Activated CD8-positive, alpha-beta memory T cell treated with anti-CD3 and anti-CD28 coated beads for 4 hours (primary cell): ENCODE results near the gene ARF1.

ENCODE experiments used
- DNase-seq, 2 donors: peaks; one replicate each; pipeline ENCODE4 v3.0.0-alpha.2; 2020; ENCODE audit warnings: low read depth in 2 of 2

Gene ARF1

DNA sequence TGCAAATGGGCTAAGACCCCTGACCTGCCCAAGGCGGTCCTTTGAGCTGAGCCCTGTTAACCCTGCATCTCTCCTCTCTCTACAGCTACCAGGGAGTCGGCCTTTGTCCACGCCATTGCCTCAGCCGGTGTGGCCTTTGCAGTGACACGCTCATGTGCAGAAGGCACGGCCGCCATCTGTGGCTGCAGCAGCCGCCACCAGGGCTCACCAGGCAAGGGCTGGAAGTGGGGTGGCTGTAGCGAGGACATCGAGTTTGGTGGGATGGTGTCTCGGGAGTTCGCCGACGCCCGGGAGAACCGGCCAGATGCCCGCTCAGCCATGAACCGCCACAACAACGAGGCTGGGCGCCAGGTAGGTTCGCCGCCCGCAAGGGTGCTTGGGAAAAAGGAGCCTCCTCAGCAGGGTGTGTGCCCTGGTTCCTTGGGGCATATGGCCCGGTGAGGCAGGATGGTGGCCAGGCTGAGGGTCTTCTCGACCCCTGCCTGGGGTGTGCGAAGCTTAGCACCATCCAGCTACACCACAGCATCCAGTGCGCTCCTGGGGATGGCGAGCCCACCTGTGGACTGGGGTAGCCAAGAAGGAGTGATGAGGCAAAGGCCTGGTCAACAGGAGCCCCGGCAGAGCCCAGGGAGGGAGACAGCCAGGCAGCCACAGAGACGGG is 31.8 kb upstream of the ARF1 start:
- no peak for DNase-seq

DNA sequence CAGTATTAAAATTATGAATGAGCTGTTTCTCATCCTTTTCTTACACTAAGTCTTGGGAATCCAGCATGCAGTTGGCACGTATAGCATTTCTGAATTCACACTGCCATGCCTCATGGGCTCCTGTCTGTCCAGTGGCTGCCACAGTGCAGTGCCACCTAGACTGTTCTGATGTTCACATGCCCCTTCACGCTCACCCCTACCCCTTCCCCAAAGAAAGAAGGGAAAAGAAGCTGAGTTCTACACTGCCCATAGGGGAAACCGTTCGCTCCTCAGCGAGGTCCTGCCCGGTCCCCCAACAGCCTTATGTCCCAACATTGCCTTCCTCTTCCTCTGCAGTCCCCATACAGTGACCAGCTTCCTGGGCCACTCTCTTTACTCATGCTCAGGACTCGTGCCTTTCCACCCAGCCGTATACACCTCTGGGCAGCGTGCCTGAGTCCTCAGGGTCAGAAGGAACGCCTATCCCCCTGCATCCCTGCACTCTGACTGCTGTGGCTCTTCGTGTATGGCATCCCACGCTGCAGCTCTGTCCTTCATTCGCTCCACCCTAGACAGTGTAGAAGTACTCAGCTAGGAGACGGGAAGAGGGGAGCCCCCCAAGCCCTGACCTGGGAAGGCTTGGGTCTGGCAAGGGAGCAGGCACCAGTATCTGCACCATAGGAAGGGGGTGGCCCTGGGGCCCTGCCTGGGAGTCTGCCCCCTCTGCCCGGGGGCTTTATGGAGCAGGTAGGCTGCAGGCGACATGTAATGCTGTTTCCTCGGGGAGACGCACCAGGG is 24.1 kb upstream of the ARF1 start:
- no peak for DNase-seq

DNA sequence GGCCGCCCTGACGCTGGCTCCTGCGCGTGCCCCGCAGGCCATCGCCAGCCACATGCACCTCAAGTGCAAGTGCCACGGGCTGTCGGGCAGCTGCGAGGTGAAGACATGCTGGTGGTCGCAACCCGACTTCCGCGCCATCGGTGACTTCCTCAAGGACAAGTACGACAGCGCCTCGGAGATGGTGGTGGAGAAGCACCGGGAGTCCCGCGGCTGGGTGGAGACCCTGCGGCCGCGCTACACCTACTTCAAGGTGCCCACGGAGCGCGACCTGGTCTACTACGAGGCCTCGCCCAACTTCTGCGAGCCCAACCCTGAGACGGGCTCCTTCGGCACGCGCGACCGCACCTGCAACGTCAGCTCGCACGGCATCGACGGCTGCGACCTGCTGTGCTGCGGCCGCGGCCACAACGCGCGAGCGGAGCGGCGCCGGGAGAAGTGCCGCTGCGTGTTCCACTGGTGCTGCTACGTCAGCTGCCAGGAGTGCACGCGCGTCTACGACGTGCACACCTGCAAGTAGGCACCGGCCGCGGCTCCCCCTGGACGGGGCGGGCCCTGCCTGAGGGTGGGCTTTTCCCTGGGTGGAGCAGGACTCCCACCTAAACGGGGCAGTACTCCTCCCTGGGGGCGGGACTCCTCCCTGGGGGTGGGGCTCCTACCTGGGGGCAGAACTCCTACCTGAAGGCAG is 23.4 kb upstream of the ARF1 start:
- DNase-seq = no peak

DNA sequence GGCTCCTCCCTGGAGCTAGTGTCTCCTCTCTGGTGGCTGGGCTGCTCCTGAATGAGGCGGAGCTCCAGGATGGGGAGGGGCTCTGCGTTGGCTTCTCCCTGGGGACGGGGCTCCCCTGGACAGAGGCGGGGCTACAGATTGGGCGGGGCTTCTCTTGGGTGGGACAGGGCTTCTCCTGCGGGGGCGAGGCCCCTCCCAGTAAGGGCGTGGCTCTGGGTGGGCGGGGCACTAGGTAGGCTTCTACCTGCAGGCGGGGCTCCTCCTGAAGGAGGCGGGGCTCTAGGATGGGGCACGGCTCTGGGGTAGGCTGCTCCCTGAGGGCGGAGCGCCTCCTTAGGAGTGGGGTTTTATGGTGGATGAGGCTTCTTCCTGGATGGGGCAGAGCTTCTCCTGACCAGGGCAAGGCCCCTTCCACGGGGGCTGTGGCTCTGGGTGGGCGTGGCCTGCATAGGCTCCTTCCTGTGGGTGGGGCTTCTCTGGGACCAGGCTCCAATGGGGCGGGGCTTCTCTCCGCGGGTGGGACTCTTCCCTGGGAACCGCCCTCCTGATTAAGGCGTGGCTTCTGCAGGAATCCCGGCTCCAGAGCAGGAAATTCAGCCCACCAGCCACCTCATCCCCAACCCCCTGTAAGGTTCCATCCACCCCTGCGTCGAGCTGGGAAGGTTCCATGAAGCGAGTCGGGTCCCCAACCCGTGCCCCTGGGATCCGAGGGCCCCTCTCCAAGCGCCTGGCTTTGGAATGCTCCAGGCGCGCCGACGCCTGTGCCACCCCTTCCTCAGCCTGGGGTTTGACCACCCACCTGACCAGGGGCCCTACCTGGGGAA is 22.7 kb upstream of the ARF1 start:
- DNase-seq = peak in 1 of 2 donors; percentile 49

DNA sequence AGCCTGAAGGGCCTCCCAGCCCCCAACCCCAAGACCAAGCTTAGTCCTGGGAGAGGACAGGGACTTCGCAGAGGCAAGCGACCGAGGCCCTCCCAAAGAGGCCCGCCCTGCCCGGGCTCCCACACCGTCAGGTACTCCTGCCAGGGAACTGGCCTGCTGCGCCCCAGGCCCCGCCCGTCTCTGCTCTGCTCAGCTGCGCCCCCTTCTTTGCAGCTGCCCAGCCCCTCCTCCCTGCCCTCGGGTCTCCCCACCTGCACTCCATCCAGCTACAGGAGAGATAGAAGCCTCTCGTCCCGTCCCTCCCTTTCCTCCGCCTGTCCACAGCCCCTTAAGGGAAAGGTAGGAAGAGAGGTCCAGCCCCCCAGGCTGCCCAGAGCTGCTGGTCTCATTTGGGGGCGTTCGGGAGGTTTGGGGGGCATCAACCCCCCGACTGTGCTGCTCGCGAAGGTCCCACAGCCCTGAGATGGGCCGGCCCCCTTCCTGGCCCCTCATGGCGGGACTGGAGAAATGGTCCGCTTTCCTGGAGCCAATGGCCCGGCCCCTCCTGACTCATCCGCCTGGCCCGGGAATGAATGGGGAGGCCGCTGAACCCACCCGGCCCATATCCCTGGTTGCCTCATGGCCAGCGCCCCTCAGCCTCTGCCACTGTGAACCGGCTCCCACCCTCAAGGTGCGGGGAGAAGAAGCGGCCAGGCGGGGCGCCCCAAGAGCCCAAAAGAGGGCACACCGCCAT is 21.9 kb upstream of the ARF1 start:
- no peak for DNase-seq

DNA sequence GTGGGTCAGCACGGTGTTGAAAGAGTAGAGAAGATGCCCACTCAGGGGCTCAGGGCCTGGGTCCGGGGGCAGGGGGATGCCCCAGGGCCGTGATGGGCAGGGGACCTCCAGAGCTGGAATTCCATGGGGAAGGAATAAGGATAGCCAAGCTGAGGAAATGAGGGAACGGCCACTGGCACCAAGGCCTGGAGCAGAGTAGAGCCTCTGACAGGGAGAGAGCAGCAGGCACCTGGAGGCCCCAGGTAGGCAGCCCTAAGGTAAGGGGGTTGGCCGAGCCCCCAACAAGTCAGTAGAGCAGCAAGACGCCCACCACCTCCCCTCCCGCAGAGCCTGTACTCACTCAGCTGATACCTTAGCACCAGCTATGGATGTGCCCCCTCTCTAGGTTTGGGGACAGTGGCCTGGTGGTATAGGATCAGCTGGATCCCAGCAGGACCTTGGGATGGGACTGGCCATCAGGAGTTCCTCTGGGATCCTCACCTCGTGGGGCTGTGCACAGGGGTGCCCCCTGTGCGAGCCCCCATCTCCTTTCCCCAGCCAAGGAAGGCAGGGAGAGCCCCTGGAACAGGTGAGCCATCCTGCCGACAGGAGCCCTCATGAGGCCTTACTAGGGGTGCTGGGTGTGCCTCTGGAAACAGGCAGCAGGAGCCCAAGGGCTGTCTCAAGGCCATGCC is 21.0 kb upstream of the ARF1 start:
- no peak for DNase-seq

DNA sequence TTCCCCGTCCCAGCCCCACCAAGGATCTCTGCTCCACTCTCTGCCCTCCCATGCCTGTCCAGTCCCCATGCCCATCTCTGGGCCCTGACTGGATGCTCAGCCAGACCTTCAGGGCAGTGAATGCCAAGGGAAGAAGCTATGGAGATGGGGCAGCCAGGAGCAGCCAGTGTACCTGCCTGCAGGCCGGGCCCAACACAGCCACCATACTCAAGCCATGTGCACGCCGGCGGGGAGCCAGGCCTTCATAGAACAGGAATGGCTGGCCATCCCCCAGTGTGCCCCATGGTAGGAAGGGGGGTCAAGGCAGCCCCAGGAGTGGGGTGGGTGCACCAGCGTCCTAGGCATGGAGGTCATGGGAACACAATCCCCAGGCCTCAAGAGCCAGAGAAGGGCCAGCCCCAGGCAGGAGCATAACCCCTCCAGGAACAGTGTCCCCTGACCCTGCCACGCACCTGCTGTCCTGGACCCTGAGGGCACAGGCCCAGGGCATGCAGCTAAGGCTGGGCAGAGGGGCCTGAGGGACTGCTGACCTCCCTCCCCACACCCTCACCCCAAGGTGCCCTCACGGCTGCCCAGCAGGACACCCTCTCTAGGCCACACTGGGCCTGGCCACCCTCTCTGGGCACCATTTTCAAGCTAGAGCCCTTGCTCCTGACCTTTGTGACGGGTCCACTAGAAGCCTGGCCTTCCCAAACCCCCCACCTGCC is 20.3 kb upstream of the ARF1 start:
- no peak for DNase-seq

DNA sequence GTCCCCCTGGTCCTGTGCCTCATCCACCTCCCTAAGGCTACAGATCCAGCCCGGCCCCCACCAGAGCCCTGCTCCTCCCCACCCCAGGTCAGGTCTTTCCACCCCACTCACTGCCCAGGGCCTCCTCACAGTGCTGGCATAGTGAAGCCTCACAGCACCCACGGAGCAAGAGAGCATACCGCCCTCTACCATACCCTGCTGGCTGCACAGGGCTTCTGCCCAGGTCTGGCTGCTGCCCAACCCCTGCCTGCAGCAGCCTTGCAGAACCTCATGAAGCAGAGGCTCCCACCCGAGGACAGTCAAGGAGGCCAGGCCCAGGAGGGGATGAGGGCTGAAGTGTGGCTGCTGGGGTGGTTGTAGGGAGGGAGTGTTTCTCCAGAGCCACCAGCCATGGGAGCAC is 19.7 kb upstream of the ARF1 start:
- DNase-seq = no peak

DNA sequence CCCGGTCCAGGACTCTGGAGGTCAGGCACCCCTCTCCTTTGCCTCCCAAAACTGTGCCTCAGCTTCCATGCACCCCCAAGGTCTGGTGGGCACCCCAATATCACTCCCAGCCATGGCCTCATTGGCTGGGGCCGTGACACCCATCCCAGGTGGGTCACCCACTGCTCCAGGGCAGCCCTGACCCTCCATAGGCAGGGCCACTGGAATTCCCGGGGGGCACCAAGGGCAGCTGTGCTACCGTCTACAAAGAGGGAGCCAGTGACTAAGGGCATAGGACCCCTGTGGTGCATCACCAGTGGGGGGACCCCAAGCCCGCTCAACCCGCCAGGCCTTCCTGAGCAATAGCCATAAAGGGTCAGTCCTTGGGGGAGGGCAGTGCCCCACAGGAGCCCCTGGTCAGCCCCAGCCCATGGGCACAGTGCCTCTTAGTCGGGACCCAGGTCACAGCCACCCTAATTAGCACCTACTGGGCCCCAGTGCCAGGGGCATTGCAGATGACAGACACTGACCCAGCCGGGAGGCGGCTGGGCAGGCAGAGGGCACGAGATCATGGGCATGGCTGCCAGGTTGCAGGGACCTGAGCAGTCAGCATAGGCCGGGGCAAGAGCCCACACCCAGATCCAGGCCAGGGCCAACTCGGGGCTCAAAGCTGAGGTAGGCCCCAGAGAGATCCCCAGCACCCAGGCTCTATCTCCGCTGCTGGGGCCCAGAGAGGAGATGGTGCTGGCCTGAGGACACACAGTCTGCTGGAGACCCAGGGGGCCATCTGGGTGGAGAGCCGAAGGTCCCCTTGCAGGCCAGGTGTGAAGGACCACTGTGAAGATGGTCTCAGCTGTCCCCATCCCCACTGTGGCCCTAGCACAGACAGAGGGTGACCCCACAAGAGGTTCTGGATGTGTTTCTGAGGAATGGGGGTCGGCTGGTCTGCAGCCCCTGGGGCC is 19.0 kb upstream of the ARF1 start:
- no peak for DNase-seq

DNA sequence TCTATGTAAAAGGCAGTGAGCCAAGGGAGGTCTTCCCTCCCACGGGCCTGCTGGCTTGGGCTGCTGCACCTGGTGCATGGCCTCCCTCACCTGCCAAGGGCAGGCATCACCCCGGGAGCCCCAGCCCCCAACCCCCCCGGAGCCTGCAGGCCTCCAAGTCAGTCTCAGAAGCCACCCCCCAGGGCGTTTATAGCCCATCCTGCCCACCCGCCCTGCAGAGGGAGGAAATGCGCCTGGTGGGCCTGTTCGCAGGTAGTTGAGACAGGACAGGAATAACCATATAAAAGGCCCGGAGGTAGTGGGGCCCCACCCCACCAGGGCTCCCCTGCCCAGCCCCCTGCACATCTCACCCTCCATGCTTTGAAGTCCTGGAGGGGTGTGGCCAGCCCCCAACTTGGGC is 18.2 kb upstream of the ARF1 start:
- DNase-seq = no peak

DNA sequence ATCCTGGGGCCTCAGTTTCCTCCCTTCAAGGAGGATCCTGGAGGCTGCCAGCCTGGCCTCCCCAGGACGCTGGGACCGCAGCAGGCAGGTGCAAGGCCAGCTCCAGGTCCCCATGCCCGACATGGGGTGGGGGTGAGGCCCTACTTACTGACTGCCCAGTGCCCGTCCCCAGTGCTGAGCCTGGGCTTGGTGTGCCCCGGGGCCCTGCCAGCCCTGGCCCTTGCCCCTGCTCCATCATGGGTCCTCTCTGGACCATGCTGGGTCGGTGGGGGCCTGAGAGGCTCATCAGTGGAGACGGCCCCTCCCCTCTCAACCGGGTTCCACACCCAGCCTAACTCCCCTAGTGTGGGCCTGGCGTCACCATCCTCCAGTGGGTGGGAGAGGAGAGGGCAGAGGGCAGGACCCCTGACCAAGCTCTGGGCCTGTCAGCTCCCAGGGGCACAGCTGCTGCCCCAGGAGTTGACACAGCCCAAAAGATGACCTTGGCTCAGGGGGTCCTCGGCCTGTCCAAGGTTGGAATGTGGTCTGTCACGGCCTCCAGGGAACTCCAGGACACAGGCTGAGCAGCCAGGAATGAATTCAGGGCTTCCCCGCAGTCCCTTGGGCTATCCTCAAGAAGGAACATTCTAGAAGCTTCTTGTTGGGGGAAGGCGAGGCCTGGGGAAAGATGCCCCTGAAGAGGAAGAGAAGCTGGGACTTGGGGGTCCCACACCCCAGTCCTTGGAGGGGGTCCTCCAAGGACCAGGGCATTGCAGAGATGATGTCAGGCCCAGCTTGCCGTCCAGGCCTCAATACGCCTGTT is 17.6 kb upstream of the ARF1 start:
- DNase-seq = no peak

DNA sequence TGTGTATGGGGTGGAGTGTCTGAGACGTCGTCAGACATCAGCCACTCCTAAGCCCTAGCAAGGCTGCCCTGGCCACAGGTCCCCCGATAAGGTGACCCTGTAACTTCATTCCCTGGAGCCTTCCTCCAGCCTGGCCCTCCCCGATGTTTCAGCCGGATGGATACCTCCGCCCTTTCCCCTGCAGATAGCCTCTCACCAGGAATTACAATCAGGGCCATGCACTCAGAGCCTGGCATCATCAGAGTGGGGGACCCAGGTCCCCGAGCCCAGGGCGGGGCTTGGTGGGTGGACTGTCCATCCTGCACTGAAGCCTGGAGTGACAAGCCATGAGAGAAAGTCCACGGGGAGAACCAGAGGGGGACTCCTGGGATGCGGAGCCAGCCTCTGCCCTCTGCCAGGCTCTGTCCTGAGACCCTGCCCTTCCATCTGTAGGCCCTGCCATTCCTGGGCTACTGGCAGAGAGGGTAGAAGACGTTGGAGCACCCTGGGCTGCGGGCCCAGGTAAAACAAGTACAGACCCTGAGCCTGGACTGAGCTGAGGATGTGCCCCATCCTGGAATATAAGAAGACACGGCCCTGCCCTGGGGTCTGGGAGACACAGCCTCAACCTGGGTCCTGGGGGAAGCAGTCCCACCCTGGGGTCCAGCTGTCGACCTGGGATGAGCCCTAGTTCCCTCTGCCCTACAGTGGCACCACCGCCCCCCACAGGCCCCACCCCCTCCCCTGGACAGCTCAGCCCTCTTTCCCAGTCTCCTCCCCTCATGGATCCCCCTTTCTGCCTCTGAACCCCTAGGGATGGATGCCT is 16.8 kb upstream of the ARF1 start:
- no peak for DNase-seq

DNA sequence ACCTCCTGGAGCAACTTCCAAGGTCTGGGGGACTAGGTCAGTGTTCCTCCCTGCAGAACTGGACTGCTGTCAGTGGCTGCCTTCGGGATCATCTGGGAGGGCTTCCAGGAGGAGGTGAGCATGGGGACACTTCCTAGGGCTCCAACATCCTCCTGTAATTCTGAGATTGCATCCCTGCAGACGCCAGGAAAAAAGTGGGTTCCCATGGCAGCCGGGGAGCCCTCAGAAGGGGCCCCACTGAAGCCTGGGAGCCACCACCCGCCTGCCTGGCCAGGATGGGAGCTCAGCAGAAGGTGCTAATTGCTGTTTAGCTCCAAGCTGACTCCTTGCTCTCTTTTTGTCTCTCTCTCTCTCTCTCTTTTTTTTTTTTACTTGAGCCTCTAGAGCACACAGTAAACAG is 16.1 kb upstream of the ARF1 start:
- DNase-seq = no peak

DNA sequence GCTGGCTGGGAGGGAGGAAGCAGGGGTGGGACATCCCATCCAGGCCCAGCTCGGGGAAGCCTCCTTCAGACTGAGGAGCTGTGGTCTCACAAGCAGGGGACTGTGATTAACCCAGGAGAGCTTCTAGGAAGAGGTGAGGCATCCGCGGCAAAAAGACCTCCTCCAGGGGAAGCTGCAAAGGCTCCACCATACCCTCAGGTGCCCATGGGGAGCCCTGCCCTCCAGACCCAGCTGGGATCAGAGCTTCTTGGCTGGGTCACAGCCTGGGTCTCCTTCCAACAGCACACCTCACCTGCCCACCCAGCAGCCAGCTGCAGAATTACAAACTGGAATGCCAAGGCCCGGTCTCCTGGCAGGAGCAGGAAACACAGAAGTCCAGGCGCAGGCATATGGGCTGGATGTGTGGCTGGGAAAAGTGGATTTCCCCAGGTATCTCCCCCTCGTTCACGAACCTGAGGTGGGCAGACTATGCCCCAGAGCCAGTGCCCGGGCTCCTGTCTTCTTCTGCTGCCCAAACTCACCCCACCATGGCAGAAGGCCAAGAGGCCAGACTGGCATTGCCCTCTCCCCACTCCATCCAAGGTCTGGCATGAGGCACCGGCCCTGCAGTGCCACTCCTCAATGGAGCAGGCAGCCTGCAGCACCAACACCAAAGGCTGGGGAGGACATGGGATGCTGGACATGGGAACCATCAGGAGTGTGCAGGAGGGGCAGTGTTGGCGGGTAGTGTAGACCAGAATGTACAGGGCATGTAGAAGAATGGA is 15.4 kb upstream of the ARF1 start:
- no peak for DNase-seq

DNA sequence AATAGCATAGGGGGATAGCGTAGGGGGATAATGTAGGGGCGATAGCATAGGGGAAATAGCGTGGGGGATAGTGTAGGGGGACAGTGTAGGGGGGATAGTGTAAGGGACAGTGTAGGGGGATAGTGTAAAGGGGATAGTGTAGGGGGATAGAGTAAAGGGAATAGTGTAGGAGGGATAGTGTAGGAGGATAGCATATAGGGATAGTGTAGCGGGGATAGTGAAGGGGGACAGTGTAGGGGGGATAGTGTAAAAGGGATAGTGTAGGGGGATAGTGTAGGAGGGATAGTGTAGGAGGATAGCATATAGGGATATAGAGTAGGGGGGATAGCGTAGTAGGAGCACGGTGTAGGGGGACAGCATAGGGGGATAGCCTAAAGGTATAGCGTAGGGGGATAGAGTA is 14.1 kb upstream of the ARF1 start:
- DNase-seq = no peak

DNA sequence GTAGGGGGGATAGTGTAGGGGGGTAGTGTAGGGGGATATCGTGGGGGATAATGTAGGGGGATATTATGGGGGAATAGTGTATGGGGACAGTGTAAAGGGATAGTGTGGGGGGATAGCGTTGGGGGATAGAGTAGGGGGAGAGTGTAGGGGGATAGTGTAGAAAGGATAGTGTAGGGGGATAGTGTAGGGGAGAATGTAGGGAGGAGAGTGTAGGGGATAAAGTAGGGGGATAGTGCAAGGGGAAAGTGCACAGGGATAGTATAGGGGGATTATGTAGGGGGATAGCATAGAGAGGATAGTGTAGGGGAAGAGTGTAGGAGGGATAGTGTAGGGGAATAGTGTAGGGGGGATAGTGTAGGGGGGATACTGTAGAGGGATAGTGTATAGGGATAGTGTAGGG is 12.3 kb upstream of the ARF1 start:
- no peak for DNase-seq

DNA sequence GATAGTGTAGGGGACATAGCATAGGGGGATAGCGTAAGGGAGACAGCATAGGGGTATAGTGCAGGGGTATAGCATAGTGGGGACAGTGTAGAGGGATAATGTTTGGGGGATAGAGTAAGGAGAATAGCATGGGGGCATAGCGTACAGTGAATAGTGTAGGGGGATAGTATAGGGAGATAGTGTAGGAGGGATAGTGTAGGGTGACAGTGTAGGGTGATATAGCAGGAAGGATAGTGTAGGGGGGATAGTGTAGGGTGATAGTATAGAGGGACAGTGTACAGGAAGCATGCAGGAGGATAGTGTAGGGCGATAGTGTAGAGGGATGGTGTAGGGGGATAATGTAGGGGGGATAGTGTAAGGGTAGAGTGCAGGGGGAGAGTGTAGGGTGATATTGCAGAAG is 11.7 kb upstream of the ARF1 start:
- DNase-seq = no peak
